Measurements from ENCODE around the gene LRRC10. TPM values are rescaled to one million over a fixed set of nuclear protein-coding genes. Genes with fewer than 3 reads are reported as not detected.
A peak's percentile ranks its signal among the peaks of the same experiment; 100 is the strongest.

LRRC10 gene
- total RNA-seq, 3 donors from 2014 or later: not detected

GRCh38 chr12:69655616-69656340 is 45.1 kb upstream of the LRRC10 start:
- H3K4me1 ChIP-seq: no peaks in the 10 kb centered on the region
- peak in 1 of 2 donors; percentile 42 for DNase-seq (ENCODE audit: low spot score in 2 of 2)
- H3K36me3 ChIP-seq: no peaks in the 10 kb centered on the region
- no peaks in the 10 kb centered on the region for H3K27me3 ChIP-seq
- H3K4me3 ChIP-seq: no peak overlapping the region
- intact Hi-C loops (cut with DNase I; ENCODE audit: low total_unique reads): no loop called here
- H3K9me3 ChIP-seq: no peaks in the 10 kb centered on the region
- peak overlapping the region; percentile 54 to 81 for H3K27ac ChIP-seq
- TF ChIP-seq POLR2AphosphoS5 (IDR thresholded peaks at IDR 0.05): no peak
- TF ChIP-seq CTCF (IDR thresholded peaks at IDR 0.05): no peak
- no peak for TF ChIP-seq POLR2A (IDR thresholded peaks at IDR 0.05)

- intact Hi-C loops (cut with DNase I; ENCODE audit: low total_unique reads): no loop called here
- Histone ChIP-seq H3K4me1 (no peaks in the 10 kb centered on the region), H3K36me3 (no peaks in the 10 kb centered on the region), H3K9me3 (no peaks in the 10 kb centered on the region), H3K27me3 (no peaks in the 10 kb centered on the region), H3K4me3 (no peak overlapping the region), H3K27ac (no peak overlapping the region)
- TF ChIP-seq POLR2A (IDR thresholded peaks at IDR 0.05) (no peak), POLR2AphosphoS5 (IDR thresholded peaks at IDR 0.05) (no peak), CTCF (IDR thresholded peaks at IDR 0.05) (no peak)
- no peak for DNase-seq (ENCODE audit: low spot score in 2 of 2)
These were observed 43.0 kb upstream of the LRRC10 start for GRCh38 chr12:69653703-69654102.

GRCh38 chr12:69651922-69652321 is 41.2 kb upstream of the LRRC10 start:
- H3K4me1 ChIP-seq: no peaks in the 10 kb centered on the region
- no peak for DNase-seq (ENCODE audit: low spot score in 2 of 2)
- intact Hi-C loops (cut with DNase I; ENCODE audit: low total_unique reads): no loop called here
- H3K36me3 ChIP-seq: no peaks in the 10 kb centered on the region
- TF ChIP-seq CTCF (IDR thresholded peaks at IDR 0.05) (no peak), POLR2AphosphoS5 (IDR thresholded peaks at IDR 0.05) (no peak), POLR2A (IDR thresholded peaks at IDR 0.05) (no peak)
- no peaks in the 10 kb centered on the region for H3K9me3 ChIP-seq
- no peak overlapping the region for H3K4me3 ChIP-seq
- H3K27ac ChIP-seq: no peak overlapping the region
- H3K27me3 ChIP-seq: no peaks in the 10 kb centered on the region

GRCh38 chr12:69649529-69649928 is 38.8 kb upstream of the LRRC10 start:
- no peaks in the 10 kb centered on the region for H3K4me1 ChIP-seq
- no peak for DNase-seq (ENCODE audit: low spot score in 2 of 2)
- no peak overlapping the region for H3K4me3 ChIP-seq
- H3K27me3 ChIP-seq: no peaks in the 10 kb centered on the region
- no peaks in the 10 kb centered on the region for H3K9me3 ChIP-seq
- no peaks in the 10 kb centered on the region for H3K36me3 ChIP-seq
- TF ChIP-seq CTCF (IDR thresholded peaks at IDR 0.05): no peak
- no peak for TF ChIP-seq POLR2A (IDR thresholded peaks at IDR 0.05)
- no peak for TF ChIP-seq POLR2AphosphoS5 (IDR thresholded peaks at IDR 0.05)
- H3K27ac ChIP-seq: no peak overlapping the region
- intact Hi-C loops (cut with DNase I; ENCODE audit: low total_unique reads): no loop called here

- H3K4me3 ChIP-seq: no peak overlapping the region
- no peaks in the 10 kb centered on the region for H3K4me1 ChIP-seq
- no peak overlapping the region for H3K27ac ChIP-seq
- intact Hi-C loops (cut with DNase I; ENCODE audit: low total_unique reads): no loop called here
- H3K9me3 ChIP-seq: no peaks in the 10 kb centered on the region
- TF ChIP-seq POLR2A (IDR thresholded peaks at IDR 0.05) (no peak), POLR2AphosphoS5 (IDR thresholded peaks at IDR 0.05) (no peak), CTCF (IDR thresholded peaks at IDR 0.05) (no peak)
- no peaks in the 10 kb centered on the region for H3K27me3 ChIP-seq
- DNase-seq (ENCODE audit: low spot score in 2 of 2): no peak
- no peaks in the 10 kb centered on the region for H3K36me3 ChIP-seq
These were observed 37.8 kb upstream of the LRRC10 start for GRCh38 chr12:69648476-69648875.

Data from breast epithelium (tissue), 4 donors.